Activated CD4-positive, alpha-beta memory T cell treated with anti-CD3 and anti-CD28 coated beads for 36 hours (primary cell): ENCODE results near the gene ZNF814. TPM values are rescaled to one million over a fixed set of nuclear protein-coding genes. Genes with fewer than 3 reads are reported as not detected.

Experiments used
- total RNA-seq, 2 experiments: library from RNA; stranded (reverse); gene quantifications; one replicate each; pipeline ENCODE4 v1.2.3, GENCODE V29; 2021

The ZNF814 gene
- total RNA-seq, 2 experiments from 2014 or later, result 10.4 to 12.4 TPM

Other genes starting within 250 kb of the ZNF814 start
- gene ZSCAN4, start 220.1 kb downstream of the ZNF814 start, total RNA-seq, result not detected
- gene ZNF551, start 207.1 kb downstream of the ZNF814 start, total RNA-seq, result 1 to 10 TPM; 4.4 to 6.2 TPM
- gene ZNF154, start 179.8 kb downstream of the ZNF814 start, total RNA-seq, result under 1 TPM; 0.48 to 0.61 TPM
- gene ZNF671, start 161.4 kb downstream of the ZNF814 start, total RNA-seq, result 1 to 10 TPM; 5.4 to 6.3 TPM
- 1 to 10 TPM; 7.8 to 8.3 TPM for gene ZNF776, start 142.2 kb downstream of the ZNF814 start, total RNA-seq
- gene ZNF586, start 119.4 kb downstream of the ZNF814 start, total RNA-seq, result 10 to 100 TPM; 11.5 to 11.7 TPM
- 1 to 10 TPM; 4.8 to 6.1 TPM for gene ZNF552, start 74.1 kb downstream of the ZNF814 start, total RNA-seq
- gene ZNF587B, start 58.7 kb downstream of the ZNF814 start, total RNA-seq, result 10 to 100 TPM; 14.2 to 15.2 TPM
- gene ZNF587, start 39.2 kb downstream of the ZNF814 start, total RNA-seq, result 10 to 100 TPM; 20.9 to 23.9 TPM
- 10 to 100 TPM; 10.6 to 11.1 TPM for gene ZNF417, start 27.6 kb upstream of the ZNF814 start, total RNA-seq
- gene ZNF418, start 46.4 kb upstream of the ZNF814 start, total RNA-seq, result 1 to 10 TPM; 2.3 TPM
- 1 to 10 TPM; 3.9 TPM for gene ZNF256, start 58.7 kb upstream of the ZNF814 start, total RNA-seq
- gene C19orf18, start 85.5 kb upstream of the ZNF814 start, total RNA-seq, result not detected
- 1 to 10 TPM; 5.1 to 5.8 TPM for gene ZNF606, start 113.8 kb upstream of the ZNF814 start, total RNA-seq
- not detected for gene ZSCAN1, start 145.0 kb upstream of the ZNF814 start, total RNA-seq
- gene ZNF135, start 170.2 kb upstream of the ZNF814 start, total RNA-seq, result under 1 TPM in 1 of 2 experiments, not detected in 1; 0.12 TPM
- gene ZSCAN18, start 209.2 kb upstream of the ZNF814 start, total RNA-seq, result 10 to 100 TPM; 13.8 to 15.7 TPM